Breast epithelium (tissue), 3 donors: ENCODE results near the gene ZCCHC9.

Source experiments
- CTCF ChIP-seq, 3 donors: fragments of 450-650 bp; IDR thresholded peaks; one replicate each; pipeline ENCODE4 v1.5.1; 2016 to 2017; ENCODE audit warnings: antibody characterized with exemption in 3 of 3, mild to moderate bottlenecking in 3 of 3, moderate library complexity in 3 of 3
- POLR2A ChIP-seq: fragments of 450-650 bp; IDR thresholded peaks from one replicate; pipeline ENCODE4 v1.6.1; 2016; ENCODE audit warnings: antibody characterized with exemption, mild to moderate bottlenecking, moderate library complexity
- POLR2AphosphoS5 ChIP-seq, 3 donors: sonication (generic); formaldehyde crosslinking; IDR thresholded peaks; one replicate each; pipeline ENCODE4 v1.6.1; 2017; ENCODE audit warnings: antibody characterized with exemption in 3 of 3

GRCh38 chr5:81290146-81290545, 11.2 kb upstream of the ZCCHC9 start:
- no peak for TF ChIP-seq POLR2A
- TF ChIP-seq CTCF (IDR thresholded peaks at IDR 0.05): no peak
- TF ChIP-seq POLR2AphosphoS5 (IDR thresholded peaks at IDR 0.05): no peak
